Loucy (cell line): ENCODE results near the gene SPINDOC.

Experiments
- CTCF ChIP-seq: fragments of 200-600 bp; sonication (generic); conservative IDR thresholded peaks from 2 replicates; pipeline ENCODE4 v1.5.1; 2014; ENCODE audit warnings: mild to moderate bottlenecking, antibody characterized with exemption, low read length
- EZH2phosphoT487 ChIP-seq: fragments of 200-600 bp; IDR thresholded peaks from 2 replicates; pipeline ENCODE4 v1.6.1; 2018; ENCODE audit warnings: antibody characterized with exemption, mild to moderate bottlenecking, moderate library complexity, borderline replicate concordance

- no peak for TF ChIP-seq CTCF
- TF ChIP-seq EZH2phosphoT487, result no peak
Observed at GRCh38 chr11:63867511-63867910, 54.3 kb downstream of the SPINDOC start.
